HG03066 (cell line): ENCODE data around the gene HSPG2.
A peak's percentile ranks its signal among the peaks of the same experiment; 100 is the strongest.
"Not testable (repeated sequence)": the region's sequence is repeated elsewhere in the genome, so short reads cannot be mapped to it uniquely, and the experiment has no call there.

Experiments
- ATAC-seq: cut with Tn5 transposase; IDR thresholded peaks from one replicate; pipeline ENCODE4 v1.9.1; 2021; ENCODE audit warnings: low read depth; ENCODE audit not compliant: unreplicated experiment

HSPG2 gene

GRCh38 chr1:21814981-21815582 is 122.0 kb downstream of the HSPG2 start:
- ATAC-seq: no peak

DNA sequence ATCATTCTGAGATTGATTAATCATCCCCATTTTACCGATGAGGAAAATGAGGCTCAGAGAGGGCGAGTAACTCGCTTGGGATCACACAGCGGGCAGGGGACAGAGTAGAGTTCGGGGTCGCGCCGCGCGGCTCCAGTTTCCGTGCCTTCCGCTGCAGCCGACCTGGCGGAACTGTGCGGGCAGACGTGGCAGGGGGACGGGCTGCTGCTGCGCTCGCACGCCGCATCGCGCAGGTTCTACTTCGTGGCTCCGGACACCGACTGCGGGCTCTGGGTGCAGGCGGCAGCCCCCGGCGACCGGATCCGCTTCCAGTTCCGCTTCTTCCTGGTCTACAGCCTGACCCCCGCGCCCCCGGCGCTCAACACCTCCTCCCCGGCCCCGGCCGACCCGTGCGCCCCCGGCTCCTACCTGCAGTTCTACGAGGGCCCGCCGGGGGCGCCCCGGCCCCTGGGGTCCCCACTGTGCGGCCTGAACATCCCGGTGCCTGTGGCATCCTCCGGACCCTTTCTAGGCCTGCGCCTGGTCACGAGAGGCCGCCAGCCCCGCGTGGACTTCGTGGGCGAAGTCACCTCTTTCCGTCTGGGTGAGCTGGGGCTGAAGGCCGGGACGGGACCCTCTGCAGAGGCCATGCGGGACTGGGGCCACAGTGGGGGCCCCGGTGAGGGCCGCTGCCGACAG is 122.7 kb downstream of the HSPG2 start:
- no peak for ATAC-seq

- ATAC-seq: no peak
Measured at GRCh38 chr1:21813542-21813941, 123.6 kb downstream of the HSPG2 start.

DNA sequence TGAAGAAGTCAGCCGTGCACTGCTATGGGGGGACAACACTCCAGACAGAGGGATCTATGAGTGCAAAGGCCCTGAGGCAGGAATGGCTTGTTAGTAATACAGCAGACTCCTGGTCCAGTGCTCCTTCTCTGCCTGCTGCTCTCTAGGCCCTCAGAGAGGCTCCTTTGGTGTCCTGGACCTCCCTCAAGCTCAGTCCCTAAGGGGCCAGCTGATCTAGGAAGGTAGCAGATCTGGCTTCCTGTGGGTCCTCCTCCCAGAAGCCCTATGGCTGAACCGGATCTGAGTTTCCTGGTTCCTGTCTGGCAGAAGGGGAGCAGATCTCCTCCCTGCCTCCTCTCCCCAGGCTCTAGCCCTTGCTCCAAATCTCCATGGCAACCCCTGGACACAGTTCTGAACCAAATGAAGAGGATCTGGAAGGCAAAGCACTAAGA is 125.2 kb downstream of the HSPG2 start, which contains the start of gene LDLRAD2:
TSS of gene LDLRAD2 (plus strand) at position 391 of the 431 bp plus-strand sequence. CDS start 187 bp downstream, outside the sequence.
- no peak for ATAC-seq

DNA sequence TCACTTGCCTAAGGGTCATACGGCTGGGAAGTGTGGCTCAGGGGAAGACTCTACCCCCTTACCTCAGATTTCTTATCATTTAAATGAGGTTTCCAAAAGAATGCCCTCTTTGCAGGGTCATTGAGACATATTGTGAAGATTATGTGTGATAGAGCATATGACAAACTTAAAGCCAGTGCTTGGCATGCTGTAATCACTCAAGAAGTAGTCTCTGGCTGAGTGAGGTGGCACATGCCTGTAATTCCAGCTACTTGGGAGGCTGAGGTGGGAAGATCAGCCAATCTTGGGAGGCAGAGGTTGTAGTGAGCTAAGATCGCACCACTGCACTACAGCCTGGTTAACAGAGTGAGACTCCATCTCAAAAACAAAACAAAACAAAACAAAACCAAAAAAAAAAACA is 132.6 kb downstream of the HSPG2 start:
- no peak for ATAC-seq

- ATAC-seq: no peak
Measured at GRCh38 chr1:21801100-21801499, 136.0 kb downstream of the HSPG2 start.

GRCh38 chr1:21799730-21800129 is 137.4 kb downstream of the HSPG2 start:
- ATAC-seq: no peak

DNA sequence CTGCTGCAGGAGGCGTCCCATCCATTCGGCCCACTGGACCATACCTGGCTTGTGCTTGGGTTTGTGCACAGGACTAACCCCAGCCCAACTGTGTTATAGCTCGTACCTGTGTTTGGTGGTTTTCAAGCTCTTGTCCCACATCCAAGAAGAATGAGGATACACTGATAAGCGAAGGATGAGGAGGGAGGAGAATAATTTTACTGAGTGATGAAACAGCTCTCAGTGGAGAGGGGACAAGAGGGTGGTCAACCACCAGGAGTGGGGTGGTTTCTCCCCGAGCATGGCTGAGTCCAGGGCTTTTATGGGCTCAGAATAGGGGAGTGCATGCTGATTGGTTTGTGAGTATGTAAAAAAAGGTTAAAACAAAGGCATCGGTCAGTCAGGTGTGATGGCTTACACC is 142.0 kb downstream of the HSPG2 start:
- no peak for ATAC-seq

DNA sequence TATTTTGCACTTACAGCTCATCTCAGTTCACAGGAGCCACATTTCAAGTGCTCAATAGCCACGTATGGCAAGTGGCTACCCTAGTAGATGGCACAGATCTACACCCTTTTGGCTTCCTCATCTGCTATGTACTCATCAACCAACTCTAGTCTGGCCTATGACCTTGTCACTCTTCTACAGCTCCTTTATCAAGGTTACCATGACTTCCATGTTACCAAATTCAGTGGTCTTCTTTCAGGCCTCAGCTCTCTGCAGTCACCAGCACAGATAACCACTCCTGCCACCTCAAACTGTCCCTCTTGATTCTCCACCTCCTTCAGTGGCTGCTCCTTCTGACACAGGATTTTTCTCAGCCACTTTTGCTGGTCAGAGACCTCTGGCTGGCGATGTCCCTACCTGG is 142.5 kb downstream of the HSPG2 start:
- no peak for ATAC-seq

DNA sequence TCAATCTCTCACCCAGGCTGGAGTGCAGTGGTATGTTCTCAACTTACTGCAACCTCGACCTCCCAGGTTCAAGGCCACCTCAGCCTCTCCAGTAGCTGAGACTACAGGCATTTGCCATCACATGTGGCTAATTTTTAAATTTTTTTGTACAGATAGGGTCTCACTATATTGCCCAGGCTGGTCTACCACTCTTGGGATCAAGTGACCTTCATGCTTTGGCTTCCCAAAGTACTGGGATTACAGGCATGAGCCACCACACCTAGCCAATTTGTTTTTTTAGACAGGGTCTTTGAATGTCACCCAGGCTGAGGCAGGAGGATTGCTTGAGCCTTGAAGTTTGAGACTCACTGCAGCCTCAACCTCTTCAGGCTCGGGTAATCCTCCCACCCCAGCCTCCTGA is 144.0 kb downstream of the HSPG2 start:
- ATAC-seq: no peak

GRCh38 chr1:21786640-21787039 is 150.5 kb downstream of the HSPG2 start:
- ATAC-seq: no peak

GRCh38 chr1:21785764-21786163 is 151.3 kb downstream of the HSPG2 start:
- ATAC-seq: not testable (repeated sequence)

- ATAC-seq: peak; percentile 53
Measured at GRCh38 chr1:21783679-21784603, 153.2 kb downstream of the HSPG2 start.

DNA sequence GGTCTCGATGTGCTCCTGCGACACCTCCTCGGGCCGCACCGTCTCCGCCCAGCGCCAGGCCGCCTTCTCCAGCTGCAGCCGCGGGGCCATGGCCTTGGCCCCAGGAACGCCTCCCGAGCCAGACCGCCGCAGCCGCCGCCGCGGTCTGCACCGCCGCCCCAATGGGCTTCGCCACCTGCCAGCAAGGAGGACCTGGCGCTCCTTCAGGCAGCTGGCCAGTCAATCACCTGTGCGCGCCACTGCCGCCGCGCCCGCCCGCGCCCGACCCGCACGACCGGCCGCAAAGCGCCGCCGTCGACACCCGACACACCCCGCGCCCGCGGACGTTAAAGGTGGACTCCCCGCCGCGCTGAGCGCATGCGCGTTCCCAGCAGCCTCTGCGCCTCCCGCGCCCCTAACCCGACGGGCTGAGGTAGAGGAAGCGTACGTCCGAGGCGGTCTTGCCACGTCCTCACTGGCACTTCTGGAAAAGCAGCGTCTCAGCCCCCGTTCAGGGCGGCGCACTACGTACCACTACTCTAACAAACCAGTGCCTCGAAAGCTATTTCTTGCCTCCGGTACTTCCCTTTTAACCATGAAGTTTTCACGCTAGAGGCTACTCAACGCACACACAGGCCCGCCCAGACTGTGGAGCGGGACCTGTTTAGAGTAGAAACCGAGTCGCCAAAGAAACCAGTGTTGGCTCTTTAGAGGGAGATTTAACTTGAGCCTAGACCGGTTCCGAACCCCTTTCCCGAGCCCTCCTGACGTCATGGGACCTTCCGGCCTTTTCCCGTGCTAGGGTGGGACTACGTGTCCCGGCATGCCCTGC is 154.0 kb downstream of the HSPG2 start, which contains the start of gene USP48:
TSS of gene USP48 (minus strand) at position 282 of the 811 bp plus-strand sequence. CDS start at position 90, 192 bp downstream.
- peak; percentile 51 for ATAC-seq

GRCh38 chr1:21782349-21782867 is 154.7 kb downstream of the HSPG2 start:
- ATAC-seq: no peak

DNA sequence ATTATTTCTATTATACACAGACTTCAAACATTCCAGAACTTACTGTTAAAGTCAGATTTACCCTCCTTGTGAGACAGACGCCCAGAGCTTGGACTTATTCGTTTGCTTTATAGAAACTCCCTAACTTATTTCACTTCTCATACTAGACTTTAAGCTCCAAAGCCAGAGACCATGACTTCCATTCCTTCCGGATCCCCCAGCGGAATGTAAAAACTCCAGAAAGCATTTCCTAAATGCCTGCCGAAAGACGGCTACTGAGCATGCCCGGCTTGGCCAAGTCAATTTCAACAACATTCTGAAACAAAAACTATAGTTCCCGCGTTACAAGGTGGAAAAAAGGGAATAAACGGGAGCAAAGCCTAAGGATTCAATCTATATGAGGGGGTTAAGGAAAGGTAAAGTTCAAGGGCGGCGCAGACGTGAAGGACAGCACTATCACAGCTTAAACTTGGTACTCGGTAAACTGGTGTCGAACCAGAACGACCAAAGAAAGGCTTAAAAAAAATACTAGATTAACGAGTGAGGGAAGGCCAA is 155.2 kb downstream of the HSPG2 start:
- peak; percentile 19 for ATAC-seq

DNA sequence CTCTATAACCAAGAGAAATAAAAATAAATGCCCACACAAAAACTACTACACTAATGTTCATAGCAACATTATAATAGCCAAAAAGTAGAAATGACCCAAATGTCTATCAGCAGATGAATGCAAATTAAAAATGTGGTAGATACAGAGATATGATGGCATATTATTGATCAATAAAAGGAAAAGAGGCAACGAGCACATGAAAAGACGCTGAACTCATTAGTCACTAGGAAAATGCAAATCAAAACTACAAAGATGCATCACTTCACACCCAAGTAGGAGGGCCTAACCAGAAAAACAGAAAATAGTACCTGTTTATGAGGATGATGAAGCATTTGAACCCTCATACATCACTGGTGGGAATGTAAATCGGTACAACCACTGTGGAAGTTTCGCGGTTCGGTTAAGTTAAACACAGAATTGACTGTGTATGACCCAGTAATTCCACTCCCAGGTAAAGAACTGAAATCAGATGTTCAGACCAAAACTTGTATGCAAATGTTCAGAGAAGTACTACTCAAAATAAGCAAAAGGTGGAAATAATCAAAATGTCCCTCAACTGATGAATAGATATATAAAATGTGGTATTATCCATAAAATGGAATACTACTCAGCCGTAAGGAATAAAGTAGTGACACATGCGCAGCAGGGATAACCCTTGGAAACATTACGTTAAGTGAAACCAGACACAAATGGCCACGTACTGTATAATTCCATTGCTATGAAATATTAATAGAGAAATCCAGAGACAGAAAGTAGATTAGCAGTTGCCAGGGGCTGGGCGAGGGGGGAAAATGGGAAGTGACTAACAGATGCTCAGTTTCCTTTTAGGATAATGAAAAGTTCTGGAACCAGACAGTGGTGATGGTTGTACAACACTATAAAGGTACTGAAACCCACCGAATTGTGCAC is 157.2 kb downstream of the HSPG2 start:
- no peak for ATAC-seq

GRCh38 chr1:21778405-21778727 is 158.7 kb downstream of the HSPG2 start:
- ATAC-seq: no peak

DNA sequence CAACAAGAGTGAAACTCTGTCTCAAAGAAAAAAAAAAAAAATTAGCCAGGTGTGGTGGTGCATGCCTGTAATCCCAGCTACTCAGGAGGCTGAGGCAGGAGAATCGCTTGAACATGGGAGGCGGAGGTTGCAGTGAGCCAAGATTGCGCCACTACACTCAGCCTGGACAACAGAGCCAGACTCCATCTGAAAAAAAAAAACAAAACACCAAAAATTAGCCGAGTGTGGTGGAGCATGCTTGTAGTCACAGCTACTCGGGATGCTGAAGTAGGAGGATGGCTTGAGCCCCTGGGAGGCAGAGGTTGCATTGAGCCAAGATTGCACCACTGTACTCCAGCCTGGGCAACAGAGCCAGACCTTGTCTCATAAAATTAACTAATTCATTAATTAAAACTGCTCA is 160.2 kb downstream of the HSPG2 start:
- ATAC-seq: not testable (repeated sequence)
